ENCODE results near the gene LCK. TPM values are rescaled to one million over a fixed set of nuclear protein-coding genes. Genes with fewer than 3 reads are reported as not detected.
A peak's percentile ranks its signal among the peaks of the same experiment; 100 is the strongest.

Gene LCK
- total and polyA plus RNA-seq, 9 of the 15 experiments (the other 6 are each of a cell fraction or from before 2014, with no cell fraction given) = 0.04 to 0.47 (median 0.13) TPM; not detected in 6

- no peak for TF ChIP-seq C11orf30 (IDR thresholded peaks at IDR 0.05; ENCODE audit: low read depth)
- no peak for TF ChIP-seq MAFG (tag; conservative IDR thresholded peaks at IDR 0.05)
- TF ChIP-seq DDX20 (tag; IDR thresholded peaks at IDR 0.05; ENCODE audit: low read depth) = no peak
- TF ChIP-seq POLR2G (IDR thresholded peaks at IDR 0.05; ENCODE audit: low read depth, low read length) = no peak
- no peak for TF ChIP-seq ZNF766 (CRISPR knock-in tag; conservative IDR thresholded peaks at IDR 0.05)
- 0 out of 2 replicates have a peak, but pooled peaks have one; percentile 24 for TF ChIP-seq PML (IDR thresholded peaks at IDR 0.05; ENCODE audit: low read length)
- TF ChIP-seq MEF2A (IDR thresholded peaks at IDR 0.05; ENCODE audit: control insufficient read depth, low read depth, low read length) = no peak
- TF ChIP-seq JUNB (CRISPR knock-in tag; conservative IDR thresholded peaks at IDR 0.05) = no peak
- TF ChIP-seq KLF13 (tag; IDR thresholded peaks at IDR 0.05; ENCODE audit: borderline replicate concordance, low read depth) = no peak
- TF ChIP-seq CBX5 (IDR thresholded peaks at IDR 0.05; ENCODE audit: borderline replicate concordance, low read depth) = no peak
- no peak for TF ChIP-seq ARID2 (IDR thresholded peaks at IDR 0.05)
- no peak for TF ChIP-seq RBM34 (IDR thresholded peaks at IDR 0.05; ENCODE audit: borderline replicate concordance, insufficient read depth, low read length)
- no peak for TF ChIP-seq BACH1 (tag; IDR thresholded peaks at IDR 0.05)
- TF ChIP-seq HNRNPL (IDR thresholded peaks at IDR 0.05; ENCODE audit: low read depth, low read length) = no peak
- TF ChIP-seq AFF4 (CRISPR knock-in tag; IDR thresholded peaks at IDR 0.05) = no peak
- TF ChIP-seq, protein P1, sequence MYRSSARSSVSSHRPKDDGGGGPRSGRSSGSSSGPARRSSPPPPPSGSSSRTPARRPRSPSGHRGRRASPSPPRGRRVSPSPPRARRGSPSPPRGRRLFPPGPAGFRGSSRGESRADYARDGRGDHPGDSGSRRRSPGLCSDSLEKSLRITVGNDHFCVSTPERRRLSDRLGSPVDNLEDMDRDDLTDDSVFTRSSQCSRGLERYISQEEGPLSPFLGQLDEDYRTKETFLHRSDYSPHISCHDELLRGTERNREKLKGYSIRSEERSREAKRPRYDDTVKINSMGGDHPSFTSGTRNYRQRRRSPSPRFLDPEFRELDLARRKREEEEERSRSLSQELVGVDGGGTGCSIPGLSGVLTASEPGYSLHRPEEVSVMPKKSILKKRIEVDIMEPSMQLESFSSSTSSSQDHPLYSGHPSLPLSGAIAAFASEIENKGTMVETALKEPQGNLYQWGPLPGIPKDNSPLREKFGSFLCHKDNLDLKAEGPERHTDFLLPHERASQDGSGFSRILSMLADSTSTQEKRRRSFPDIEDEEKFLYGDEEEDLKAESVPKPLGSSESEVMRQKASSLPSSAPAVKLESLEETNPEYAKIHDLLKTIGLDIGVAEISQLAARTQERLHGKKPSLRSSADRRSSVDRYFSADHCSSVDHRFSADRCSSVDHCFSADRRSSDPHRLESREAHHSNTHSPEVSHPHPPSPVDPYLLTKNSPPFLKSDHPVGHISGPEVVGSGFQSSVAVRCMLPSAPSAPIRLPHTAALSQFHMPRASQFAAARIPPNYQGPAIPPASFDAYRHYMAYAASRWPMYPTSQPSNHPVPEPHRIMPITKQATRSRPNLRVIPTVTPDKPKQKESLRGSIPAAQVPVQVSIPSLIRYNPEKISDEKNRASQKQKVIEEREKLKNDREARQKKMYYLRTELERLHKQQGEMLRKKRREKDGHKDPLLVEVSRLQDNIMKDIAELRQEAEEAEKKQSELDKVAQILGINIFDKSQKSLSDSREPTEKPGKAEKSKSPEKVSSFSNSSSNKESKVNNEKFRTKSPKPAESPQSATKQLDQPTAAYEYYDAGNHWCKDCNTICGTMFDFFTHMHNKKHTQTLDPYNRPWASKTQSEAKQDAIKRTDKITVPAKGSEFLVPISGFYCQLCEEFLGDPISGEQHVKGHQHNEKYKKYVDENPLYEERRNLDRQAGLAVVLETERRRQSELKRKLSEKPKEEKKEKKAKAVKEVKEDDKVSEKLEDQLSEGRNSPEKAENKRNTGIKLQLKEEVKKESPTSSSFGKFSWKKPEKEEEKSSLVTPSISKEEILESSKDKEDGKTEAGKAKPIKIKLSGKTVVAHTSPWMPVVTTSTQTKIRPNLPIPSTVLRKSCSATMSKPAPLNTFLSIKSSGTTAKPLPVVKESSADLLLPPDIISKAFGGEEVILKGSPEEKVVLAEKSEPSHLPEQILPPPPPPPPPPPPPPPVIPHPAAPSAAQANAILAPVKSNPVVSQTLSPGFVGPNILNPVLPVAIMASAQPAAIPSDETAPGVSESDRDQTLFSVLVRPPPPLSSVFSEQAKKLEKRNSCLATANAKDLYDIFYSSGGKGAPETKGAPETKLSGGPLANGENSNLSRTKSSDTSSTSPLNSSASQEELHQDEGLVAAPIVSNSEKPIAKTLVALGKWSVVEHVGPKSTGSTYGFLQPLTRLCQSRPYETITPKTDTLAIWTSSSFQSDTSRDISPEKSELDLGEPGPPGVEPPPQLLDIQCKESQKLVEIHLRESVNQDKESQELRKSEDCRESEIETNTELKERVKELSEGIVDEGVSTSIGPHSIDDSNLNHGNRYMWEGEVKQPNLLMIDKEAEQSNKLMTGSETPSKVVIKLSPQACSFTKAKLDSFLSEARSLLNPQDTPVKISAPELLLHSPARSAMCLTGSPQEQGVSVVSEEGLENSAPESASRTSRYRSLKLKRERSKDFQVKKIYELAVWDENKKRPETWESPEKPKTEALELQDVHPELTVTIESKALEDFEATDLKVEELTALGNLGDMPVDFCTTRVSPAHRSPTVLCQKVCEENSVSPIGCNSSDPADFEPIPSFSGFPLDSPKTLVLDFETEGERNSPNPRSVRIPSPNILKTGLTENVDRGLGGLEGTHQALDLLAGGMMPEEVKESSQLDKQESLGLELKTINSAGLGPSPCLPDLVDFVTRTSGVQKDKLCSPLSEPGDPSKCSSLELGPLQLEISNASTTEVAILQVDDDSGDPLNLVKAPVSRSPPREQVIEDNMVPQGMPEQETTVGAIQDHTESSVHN (IDR thresholded peaks at IDR 0.05; ENCODE audit: borderline replicate concordance in 1 of 2, low read depth in 1 of 2) = no peak
- no peak for TF ChIP-seq BMI1 (IDR thresholded peaks at IDR 0.05; ENCODE audit: low read length)
- TF ChIP-seq ELF2 (CRISPR knock-in tag; IDR thresholded peaks at IDR 0.05) = no peak
These were observed 56.3 kb downstream of the LCK start (continued) for GRCh38 chr1:32307324-32307723.

All from K562 (cell line).